ENCODE measurements around the gene CCL1.

GRCh38 chr17:34386343-34386696 is 23.3 kb upstream of the CCL1 start:
- TF ChIP-seq CTCF (IDR thresholded peaks at IDR 0.05) (no peak), ZFX (IDR thresholded peaks at IDR 0.05; ENCODE audit: borderline replicate concordance) (no peak)

Data from 22Rv1 (cell line).